Astrocyte (in vitro differentiated cells and primary cell): Measurements from ENCODE around the gene ADH4. TPM values are rescaled to one million over a fixed set of nuclear protein-coding genes. Genes with fewer than 3 reads are reported as not detected.

Experiments
- DNase-seq: peaks from one replicate; pipeline ENCODE4 v3.0.0-alpha.2; 2010; ENCODE audit warnings: low read depth
- FAIRE-seq: peaks from 2 replicates; lab custom pipeline; 2011; peaks lifted over from hg19 to GRCh38; lab: Jason Lieb, UNC
- H2AFZ ChIP-seq: 2 replicates; pipeline ENCODE4 v1.6.0; 2012; ENCODE audit warnings: low read depth, low read length, inconsistent platforms
- H3K27ac ChIP-seq: 2 replicates; pipeline ENCODE4 v1.5.1; 2011; ENCODE audit warnings: low read depth, low read length, inconsistent platforms
- H3K27me3 ChIP-seq: 2 replicates; pipeline ENCODE4 v1.6.0; 2011; ENCODE audit warnings: low read length, inconsistent platforms; ENCODE audit not compliant: insufficient read depth
- H3K36me3 ChIP-seq: 2 replicates; pipeline ENCODE4 v1.5.1; 2011; ENCODE audit warnings: low read length, inconsistent platforms; ENCODE audit not compliant: insufficient read depth
- H3K4me1 ChIP-seq: 2 replicates; pipeline ENCODE4 v1.5.1; 2011; ENCODE audit warnings: low read length, inconsistent platforms; ENCODE audit not compliant: insufficient read depth
- H3K4me2 ChIP-seq: 2 replicates; pipeline ENCODE4 v1.6.0; 2012; ENCODE audit warnings: low read length, inconsistent platforms
- H3K4me3 ChIP-seq: 2 replicates; pipeline ENCODE4 v1.5.1; 2011; ENCODE audit warnings: low read depth, mild to moderate bottlenecking, low read length, inconsistent platforms; ENCODE audit not compliant: insufficient read depth
- H3K79me2 ChIP-seq: 2 replicates; pipeline ENCODE4 v1.6.0; 2012; ENCODE audit warnings: mild to moderate bottlenecking, low read length, inconsistent platforms; ENCODE audit not compliant: insufficient read depth
- H3K9ac ChIP-seq: 2 replicates; pipeline ENCODE4 v1.6.0; 2012; ENCODE audit warnings: mild to moderate bottlenecking, low read length, inconsistent platforms
- H3K9me3 ChIP-seq: 2 replicates; pipeline ENCODE4 v1.5.1; 2012; ENCODE audit warnings: low read depth, mild to moderate bottlenecking, low read length, inconsistent platforms; ENCODE audit not compliant: insufficient read depth
- H4K20me1 ChIP-seq: 2 replicates; pipeline ENCODE4 v1.6.0; 2012; ENCODE audit warnings: low read length, inconsistent platforms; ENCODE audit not compliant: insufficient read depth
- H3K27ac Mint-ChIP-seq: one replicate; pipeline ENCODE4 v1.8.0; 2021; ENCODE audit warnings: mild to moderate bottlenecking, mixed read lengths; ENCODE audit not compliant: unreplicated experiment
- H3K27me3 Mint-ChIP-seq: one replicate; pipeline ENCODE4 v1.8.0; 2021; ENCODE audit warnings: low read depth, mixed read lengths; ENCODE audit not compliant: unreplicated experiment
- H3K36me3 Mint-ChIP-seq: one replicate; pipeline ENCODE4 v1.8.0; 2021; ENCODE audit warnings: low read depth, mixed read lengths; ENCODE audit not compliant: unreplicated experiment
- H3K4me1 Mint-ChIP-seq: one replicate; pipeline ENCODE4 v1.8.0; 2021; ENCODE audit warnings: low read depth, mixed read lengths; ENCODE audit not compliant: unreplicated experiment
- H3K4me3 Mint-ChIP-seq: one replicate; pipeline ENCODE4 v1.8.0; 2021; ENCODE audit warnings: mild to moderate bottlenecking, moderate library complexity, mixed read lengths; ENCODE audit not compliant: unreplicated experiment
- H3K9me3 Mint-ChIP-seq: one replicate; pipeline ENCODE4 v1.8.0; 2021; ENCODE audit warnings: mild to moderate bottlenecking, mixed read lengths; ENCODE audit not compliant: unreplicated experiment
- CTCF ChIP-seq: IDR thresholded peaks from 2 replicates; pipeline ENCODE4 v1.5.1; 2011; ENCODE audit warnings: low read depth, mild to moderate bottlenecking, inconsistent platforms, low read length, moderate library complexity; ENCODE audit not compliant: insufficient read depth
- EZH2 ChIP-seq: IDR thresholded peaks from 2 replicates; pipeline ENCODE4 v1.6.1; 2012; ENCODE audit warnings: mild to moderate bottlenecking, low read length, inconsistent platforms; ENCODE audit not compliant: insufficient read depth
- total RNA-seq: library from RNA; stranded (reverse); gene quantifications from 2 replicates; pipeline ENCODE4 v1.2.1, GENCODE V29; 2021

ADH4 gene
- total RNA-seq, 1 donor from 2014 or later, result not detected

DNA sequence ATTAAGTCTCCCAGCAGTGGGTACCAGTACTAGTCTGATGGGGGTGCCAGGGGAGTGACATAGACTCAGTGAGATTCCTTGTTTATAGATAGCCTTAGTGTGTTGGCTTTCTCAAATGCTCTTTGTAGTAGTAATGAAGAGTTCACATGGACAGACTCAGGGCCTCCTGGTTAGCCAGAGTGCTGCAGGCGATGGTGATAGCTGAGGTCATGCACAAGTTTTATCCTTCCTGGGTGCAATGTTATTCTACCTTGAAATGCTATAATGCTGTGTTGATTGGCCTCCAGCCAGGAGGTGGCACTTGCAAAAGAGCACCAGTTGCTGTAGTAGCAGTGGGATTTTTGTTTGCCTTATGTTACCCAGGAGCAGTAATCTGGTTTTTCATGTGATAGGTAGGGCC, 35.5 kb upstream of the ADH4 start:
- TF ChIP-seq EZH2, result no peak
- TF ChIP-seq CTCF, result no peak
- Histone ChIP-seq H3K4me1 (peaks cover 4% of the 10 kb centered on the region), H2AFZ (no peak overlapping the region), H3K9ac (no peak overlapping the region), H3K79me2 (no peaks in the 10 kb centered on the region), H4K20me1 (no peaks in the 10 kb centered on the region), H3K27ac (no peak overlapping the region), H3K4me3 (no peak overlapping the region), H3K27me3 (no peaks in the 10 kb centered on the region), H3K36me3 (no peaks in the 10 kb centered on the region), H3K4me2 (no peak overlapping the region), H3K9me3 (no peaks in the 10 kb centered on the region)
- Mint-ChIP-seq H3K9me3 (peaks cover 15% of the 10 kb centered on the region), H3K4me1 (no peaks in the 10 kb centered on the region), H3K4me3 (no peak overlapping the region), H3K27me3 (no peaks in the 10 kb centered on the region), H3K27ac (no peak overlapping the region), H3K36me3 (peaks cover 6% of the 10 kb centered on the region)
- no peak for FAIRE-seq
- no peak for DNase-seq

- H3K27me3 Mint-ChIP-seq, result no peaks in the 10 kb centered on the region
- H3K4me1 ChIP-seq, result peaks cover 4% of the 10 kb centered on the region
- H3K4me1 Mint-ChIP-seq, result no peaks in the 10 kb centered on the region
- no peak overlapping the region for H3K9ac ChIP-seq
- H3K79me2 ChIP-seq, result no peaks in the 10 kb centered on the region
- H3K27ac Mint-ChIP-seq, result no peak overlapping the region
- no peak overlapping the region for H2AFZ ChIP-seq
- no peak for TF ChIP-seq CTCF
- TF ChIP-seq EZH2, result no peak
- H3K27ac ChIP-seq, result no peak overlapping the region
- DNase-seq (no peak), FAIRE-seq (no peak)
- no peaks in the 10 kb centered on the region for H4K20me1 ChIP-seq
- no peaks in the 10 kb centered on the region for H3K27me3 ChIP-seq
- peaks cover 6% of the 10 kb centered on the region for H3K36me3 Mint-ChIP-seq
- no peaks in the 10 kb centered on the region for H3K36me3 ChIP-seq
- H3K9me3 Mint-ChIP-seq, result peaks cover 14% of the 10 kb centered on the region
- H3K4me3 Mint-ChIP-seq, result no peak overlapping the region
- no peaks in the 10 kb centered on the region for H3K9me3 ChIP-seq
- no peak overlapping the region for H3K4me2 ChIP-seq
- no peak overlapping the region for H3K4me3 ChIP-seq
Observed at GRCh38 chr4:99179178-99179577, 35.1 kb upstream of the ADH4 start.

GRCh38 chr4:99166544-99166943, 22.4 kb upstream of the ADH4 start:
- H3K4me2 ChIP-seq, result no peak overlapping the region
- H3K27me3 Mint-ChIP-seq, result no peaks in the 10 kb centered on the region
- no peaks in the 10 kb centered on the region for H3K9me3 ChIP-seq
- FAIRE-seq (no peak), DNase-seq (no peak)
- H3K4me3 ChIP-seq, result no peak overlapping the region
- no peak overlapping the region for H3K4me3 Mint-ChIP-seq
- no peaks in the 10 kb centered on the region for H3K9me3 Mint-ChIP-seq
- no peaks in the 10 kb centered on the region for H3K27me3 ChIP-seq
- no peak overlapping the region for H3K27ac ChIP-seq
- H3K9ac ChIP-seq, result no peak overlapping the region
- H3K79me2 ChIP-seq, result no peaks in the 10 kb centered on the region
- no peaks in the 10 kb centered on the region for H3K4me1 Mint-ChIP-seq
- no peaks in the 10 kb centered on the region for H3K36me3 ChIP-seq
- H4K20me1 ChIP-seq, result no peaks in the 10 kb centered on the region
- TF ChIP-seq CTCF (no peak), EZH2 (no peak)
- H3K27ac Mint-ChIP-seq, result no peak overlapping the region
- no peaks in the 10 kb centered on the region for H3K36me3 Mint-ChIP-seq
- no peaks in the 10 kb centered on the region for H3K4me1 ChIP-seq
- no peak overlapping the region for H2AFZ ChIP-seq
